Activated naive CD4-positive, alpha-beta T cell (primary cell): ENCODE data around the gene CYB561.

ENCODE experiments used
- DNase-seq, 4 experiments: peaks; one replicate each; lab custom pipeline; 2025; lab: John Stamatoyannopoulos, UW

Gene CYB561, protein sequence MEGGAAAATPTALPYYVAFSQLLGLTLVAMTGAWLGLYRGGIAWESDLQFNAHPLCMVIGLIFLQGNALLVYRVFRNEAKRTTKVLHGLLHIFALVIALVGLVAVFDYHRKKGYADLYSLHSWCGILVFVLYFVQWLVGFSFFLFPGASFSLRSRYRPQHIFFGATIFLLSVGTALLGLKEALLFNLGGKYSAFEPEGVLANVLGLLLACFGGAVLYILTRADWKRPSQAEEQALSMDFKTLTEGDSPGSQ

DNA sequence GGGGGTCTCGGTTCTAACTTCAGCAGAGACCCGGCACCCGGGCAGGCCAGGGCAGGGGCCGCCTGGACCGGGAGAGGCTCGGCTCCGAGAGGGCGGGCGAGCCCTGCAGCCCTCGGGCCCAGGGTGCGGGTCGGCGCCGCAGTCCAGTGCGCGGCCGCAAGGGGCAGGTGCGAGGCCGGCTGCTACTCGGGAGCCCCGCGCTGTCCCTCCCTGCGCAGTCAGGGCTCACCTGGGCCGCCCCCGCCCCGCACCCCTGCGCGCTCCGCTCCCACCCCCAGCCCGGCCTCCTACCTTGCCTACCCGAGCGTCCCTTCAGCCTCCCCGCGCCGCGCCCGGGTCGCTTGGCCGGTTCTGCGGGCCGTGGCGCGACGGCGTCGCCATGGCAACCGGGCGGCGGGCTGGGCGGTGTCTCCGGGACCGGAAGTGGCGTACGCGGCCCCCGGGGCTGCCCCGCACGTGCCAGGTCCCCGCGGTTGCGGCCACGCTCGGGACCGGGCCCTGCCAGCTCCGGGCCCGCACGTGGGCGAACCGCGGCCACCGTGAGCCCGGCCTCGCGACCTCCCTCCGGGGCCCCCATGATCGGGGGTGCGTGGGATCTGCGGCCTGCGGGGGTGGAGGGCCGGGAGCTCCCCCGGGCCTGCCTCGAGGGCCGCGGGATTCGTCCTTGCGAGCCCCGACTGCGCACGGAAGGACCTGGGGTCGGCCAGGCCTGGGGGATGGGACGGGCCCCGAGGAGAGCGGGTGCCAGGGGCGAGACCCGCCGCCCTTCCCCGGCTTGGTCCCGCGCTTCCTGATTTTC lies at the start of gene CYB561:
CYB561 (minus strand) TSS at position 353 of the 799 bp plus-strand sequence. CDS start 8,759 bp downstream, outside the sequence.
- peak; percentile 21 to 49 (median 35) for DNase-seq

DNA sequence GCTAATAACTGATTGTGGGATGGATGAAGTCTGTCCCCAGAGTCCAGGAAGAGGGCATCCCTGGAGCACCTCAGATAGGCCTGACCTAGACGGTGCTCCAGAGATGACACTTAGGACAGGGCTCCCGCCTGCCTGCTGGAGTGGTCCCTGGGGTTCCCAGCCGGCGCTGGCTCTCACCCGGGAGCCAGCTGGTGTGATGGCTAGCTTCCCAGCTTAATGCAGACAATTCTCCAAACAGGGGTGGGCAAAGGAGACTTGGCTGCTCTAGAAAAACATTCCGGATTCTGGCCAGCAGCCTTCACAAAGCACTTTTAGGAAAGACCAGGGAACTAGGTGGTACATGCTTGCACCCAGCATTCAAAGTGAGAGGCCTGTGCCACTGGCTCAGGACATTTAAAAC lies 49.4 kb upstream of the CYB561 start:
- no peak for DNase-seq

DNA sequence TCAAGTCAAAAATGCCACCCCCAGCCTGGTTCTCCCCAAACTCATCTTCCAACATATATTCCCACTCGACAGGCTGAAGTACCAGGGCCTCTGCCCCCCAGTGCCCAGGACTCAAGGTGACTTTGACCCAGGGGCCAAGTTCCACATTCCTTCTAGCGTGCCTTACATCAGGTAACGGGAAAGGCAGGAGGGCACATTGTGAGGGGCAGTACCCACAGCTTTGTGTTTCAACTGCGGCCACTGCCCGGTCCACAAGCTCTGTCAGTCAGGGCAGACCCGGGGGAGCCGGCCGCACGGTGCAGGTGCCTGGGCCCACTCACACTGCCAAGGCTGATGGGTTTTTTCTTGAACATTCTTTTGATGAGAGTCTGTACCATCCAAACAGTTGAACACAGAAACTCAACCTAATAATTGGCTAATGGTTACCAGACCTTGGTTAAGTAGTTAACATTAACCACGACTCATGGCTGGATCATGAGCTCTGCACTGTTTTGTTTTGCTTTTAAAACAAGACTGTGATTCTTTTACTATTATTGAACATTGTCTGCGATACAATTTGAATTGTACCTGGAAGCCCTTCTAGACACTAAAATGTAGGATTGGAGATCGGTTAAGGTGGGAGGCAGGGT lies 48.3 kb upstream of the CYB561 start:
- DNase-seq = no peak

DNA sequence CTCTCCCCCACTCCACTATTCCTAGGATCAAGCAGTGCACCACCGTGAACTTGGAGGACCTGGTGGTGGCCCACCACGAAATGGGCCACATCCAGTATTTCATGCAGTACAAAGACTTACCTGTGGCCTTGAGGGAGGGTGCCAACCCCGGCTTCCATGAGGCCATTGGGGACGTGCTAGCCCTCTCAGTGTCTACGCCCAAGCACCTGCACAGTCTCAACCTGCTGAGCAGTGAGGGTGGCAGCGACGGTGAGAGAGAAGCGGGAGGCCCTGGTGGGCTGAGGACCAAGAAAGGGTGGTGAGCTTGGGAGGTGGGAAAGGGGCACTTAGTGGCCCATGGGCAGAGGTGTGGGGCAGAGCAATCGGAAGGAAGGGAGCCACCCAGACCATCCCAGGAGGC lies 47.3 kb upstream of the CYB561 start:
- DNase-seq = no peak

DNA sequence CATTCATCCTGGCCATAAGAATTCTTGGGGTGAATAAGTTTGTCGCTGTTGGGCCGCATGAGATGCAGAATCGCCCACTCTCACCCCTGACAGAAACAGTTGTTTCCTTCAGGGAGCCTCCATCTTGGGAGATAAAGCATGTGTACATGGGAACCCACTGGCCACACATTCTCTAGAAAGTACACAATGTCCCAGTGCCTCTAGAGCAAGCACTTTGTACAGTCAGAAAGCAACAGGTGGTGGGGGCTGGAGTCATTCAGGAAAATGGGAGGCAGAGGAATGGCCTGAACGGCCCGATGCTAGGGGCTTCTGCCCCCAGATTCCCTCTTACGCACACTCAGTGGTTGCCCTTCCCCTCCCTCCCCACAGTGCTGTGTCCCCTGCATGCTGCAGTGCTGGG lies 46.8 kb upstream of the CYB561 start:
- no peak for DNase-seq

DNA sequence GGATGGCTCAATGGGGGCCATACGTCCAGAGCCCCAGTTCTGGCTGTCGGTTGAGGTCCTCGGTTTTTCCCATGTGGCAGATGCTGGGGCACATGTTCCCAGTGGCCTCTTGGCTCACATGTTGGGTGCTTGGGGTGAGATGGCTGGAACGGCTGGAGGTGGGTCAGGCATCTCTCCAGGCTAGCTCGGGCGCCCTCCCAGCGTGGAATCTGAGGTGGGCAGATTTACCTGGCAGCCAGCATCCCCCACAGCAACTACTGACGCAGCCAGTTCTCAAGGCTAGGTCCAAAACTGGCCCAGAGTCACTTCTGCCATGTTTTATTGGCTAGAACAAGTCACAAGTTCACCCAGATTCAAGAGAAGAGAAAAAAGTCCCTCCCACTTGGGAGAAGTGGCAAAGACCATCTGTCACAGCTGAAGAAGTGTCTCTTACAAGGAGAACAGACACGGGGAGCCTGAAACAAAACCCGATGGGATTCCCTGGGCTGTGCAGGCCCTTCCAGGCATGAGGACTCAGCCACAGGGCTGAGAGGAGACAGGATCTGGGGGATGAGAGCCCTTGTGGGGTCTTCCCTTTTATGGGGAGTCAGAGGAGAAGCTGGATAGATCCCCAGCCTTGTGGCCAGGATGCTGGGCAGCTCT lies 46.0 kb upstream of the CYB561 start:
- DNase-seq = no peak

DNA sequence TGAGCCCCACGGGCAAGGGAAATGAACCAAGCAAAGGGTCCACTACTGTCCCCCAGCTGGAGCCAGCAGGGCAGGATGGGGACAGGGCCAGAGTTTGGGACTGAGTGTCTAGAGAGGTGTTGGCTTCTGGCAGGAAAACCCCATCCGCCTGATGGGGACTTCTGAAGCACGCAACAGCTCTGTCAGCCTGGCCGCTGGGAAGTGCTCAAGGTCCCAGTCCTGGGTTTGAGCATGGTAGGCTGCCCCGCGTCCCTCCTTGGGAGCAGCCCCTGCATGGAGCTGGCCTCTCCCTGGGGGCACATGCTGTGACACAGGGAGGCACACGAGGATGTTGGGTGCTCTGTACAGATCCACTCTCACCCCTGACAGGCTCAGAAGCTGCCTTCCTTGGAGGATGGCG lies 45.3 kb upstream of the CYB561 start:
- no peak for DNase-seq

DNA sequence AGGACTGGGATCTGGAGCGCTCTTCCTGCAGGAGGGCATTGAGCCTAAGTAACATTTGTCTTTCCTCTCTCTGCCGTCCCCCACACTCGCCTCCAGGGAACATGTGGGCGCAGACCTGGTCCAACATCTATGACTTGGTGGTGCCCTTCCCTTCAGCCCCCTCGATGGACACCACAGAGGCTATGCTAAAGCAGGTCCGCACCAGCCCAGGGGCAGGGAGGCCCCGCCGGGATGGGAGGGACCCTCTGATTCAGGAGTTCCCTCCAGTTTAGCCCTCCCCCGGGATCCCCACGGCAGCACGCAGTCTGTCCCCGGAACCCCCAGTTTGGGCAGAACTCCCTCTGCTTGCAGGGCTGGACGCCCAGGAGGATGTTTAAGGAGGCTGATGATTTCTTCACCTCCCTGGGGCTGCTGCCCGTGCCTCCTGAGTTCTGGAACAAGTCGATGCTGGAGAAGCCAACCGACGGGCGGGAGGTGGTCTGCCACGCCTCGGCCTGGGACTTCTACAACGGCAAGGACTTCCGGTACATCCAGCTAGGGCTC lies 44.8 kb upstream of the CYB561 start:
- DNase-seq = no peak

DNA sequence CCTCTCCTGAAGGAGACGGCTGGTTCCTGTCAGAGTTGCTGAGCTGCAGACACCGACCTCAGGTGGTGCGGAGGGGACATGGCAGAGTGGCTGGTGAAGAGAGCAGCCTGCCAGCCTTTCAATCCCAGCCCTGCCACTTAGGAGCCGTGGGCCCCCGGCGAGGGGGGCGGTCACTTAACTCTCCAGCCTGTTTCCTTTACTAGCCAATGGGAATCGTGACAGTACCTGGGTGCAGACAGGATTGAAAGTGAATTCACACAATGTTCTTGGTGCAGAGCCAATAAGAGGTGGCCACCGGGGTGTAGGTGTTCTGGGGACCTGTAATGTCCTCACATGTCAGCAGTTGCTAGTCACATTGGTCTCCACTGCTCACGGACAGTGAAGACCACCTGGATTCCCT lies 44.2 kb upstream of the CYB561 start:
- DNase-seq = no peak

DNA sequence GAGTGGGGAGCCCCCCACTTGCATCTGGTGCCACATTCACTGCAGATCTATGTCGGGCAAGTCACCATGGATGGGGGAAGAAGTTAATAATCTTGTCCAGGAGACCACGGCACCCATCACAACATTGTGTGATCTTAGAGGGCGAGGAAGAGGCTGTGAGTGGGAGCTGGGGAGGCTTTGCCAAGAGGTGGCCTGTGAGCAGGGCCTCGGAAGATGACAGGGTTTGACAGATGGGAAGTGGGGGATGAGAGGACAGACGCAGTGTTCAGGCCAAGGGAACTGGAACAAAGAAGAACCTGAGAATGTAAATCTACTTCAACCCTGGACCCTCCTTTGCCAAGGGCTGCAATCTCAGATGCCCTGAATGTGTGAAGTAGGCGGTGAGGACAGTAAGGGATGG lies 43.2 kb upstream of the CYB561 start:
- no peak for DNase-seq

DNA sequence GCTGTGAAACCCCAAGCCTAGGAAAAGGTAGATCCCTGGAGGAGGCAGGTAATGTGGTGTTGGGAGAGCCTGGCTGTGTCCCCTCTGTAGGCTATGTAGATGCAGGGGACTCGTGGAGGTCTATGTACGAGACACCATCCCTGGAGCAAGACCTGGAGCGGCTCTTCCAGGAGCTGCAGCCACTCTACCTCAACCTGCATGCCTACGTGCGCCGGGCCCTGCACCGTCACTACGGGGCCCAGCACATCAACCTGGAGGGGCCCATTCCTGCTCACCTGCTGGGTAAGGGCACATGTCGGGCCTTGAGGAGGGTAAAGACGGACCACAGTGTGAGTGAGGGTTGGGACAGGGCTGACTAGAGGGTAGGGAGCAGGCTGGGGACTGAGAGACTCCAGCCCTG lies 42.7 kb upstream of the CYB561 start:
- DNase-seq = no peak

DNA sequence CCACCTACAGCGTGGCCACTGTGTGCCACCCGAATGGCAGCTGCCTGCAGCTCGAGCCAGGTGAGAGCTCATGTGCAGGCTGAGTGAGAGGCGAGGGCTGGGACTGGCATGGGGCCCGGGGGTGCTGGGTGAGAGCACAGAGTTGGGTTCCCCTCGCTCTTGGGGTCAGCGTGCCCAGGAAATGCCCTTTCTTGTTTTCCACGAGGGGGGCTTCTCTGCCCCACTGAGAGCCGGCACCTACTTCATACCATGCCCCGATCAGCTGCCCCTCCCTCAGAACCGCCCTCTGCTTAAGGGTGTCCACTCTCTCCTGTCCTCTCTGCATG lies 40.9 kb upstream of the CYB561 start:
- DNase-seq = no peak

DNA sequence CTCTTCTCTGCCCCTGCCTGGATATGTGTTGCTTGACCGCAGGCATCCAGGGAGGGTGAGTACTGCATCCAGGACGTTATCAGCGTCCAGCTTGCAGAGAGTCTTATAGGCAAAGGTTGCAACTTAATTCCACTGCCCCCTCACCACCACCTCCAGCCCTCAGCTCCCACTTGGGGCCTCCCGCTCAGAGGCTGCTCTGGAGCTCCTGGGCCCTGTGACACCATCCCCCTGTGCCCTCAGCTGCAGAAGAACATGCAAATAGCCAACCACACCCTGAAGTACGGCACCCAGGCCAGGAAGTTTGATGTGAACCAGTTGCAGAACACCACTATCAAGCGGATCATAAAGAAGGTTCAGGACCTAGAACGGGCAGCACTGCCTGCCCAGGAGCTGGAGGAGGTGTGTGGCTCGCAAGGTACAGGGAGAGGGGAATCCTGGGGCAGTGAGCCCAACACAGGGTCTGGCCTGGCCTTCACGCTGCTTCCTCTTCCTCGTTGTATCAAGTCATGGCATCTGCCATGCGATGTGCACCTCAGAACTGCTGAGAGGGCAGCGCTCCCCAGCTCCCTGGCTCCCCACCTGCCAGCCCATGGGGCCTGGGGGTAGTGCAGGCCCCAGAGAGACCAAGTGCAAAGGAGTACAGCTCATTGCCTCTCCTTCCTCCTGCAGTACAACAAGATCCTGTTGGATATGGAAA lies 40.4 kb upstream of the CYB561 start:
- no peak for DNase-seq

DNA sequence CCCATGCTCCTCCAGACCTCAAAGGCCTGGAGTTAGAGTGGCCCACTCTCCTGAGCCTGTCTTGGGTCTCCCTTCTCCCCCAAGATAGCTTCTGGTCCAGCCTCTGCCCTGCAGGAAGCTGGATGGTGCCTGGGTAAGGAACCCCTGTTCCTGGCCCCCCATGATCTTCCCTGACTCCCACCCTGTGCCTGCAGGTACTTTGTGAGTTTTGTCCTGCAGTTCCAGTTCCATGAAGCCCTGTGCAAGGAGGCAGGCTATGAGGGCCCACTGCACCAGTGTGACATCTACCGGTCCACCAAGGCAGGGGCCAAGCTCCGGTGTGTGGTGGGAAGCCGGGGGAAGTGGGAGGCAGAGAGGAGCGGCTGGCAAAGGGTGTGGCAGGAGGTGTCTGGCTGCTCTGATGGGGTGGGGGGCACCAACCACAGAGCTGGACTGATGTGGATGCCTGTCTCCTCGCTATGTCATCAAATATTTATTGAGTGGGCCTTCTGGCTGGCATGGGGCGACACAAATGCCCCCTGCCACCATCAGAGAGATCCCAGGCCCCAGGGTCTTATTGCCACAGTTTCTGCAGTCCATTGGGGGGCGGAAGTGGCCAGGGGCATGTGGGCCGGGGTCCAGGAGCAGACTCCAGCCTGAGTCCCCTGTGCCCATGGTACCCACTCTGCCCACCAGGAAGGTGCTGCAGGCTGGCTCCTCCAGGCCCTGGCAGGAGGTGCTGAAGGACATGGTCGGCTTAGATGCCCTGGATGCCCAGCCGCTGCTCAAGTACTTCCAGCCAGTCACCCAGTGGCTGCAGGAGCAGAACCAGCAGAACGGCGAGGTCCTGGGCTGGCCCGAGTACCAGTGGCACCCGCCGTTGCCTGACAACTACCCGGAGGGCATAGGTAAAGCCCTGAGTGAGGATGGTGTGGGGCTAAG lies 37.8 kb upstream of the CYB561 start:
- DNase-seq = no peak

DNA sequence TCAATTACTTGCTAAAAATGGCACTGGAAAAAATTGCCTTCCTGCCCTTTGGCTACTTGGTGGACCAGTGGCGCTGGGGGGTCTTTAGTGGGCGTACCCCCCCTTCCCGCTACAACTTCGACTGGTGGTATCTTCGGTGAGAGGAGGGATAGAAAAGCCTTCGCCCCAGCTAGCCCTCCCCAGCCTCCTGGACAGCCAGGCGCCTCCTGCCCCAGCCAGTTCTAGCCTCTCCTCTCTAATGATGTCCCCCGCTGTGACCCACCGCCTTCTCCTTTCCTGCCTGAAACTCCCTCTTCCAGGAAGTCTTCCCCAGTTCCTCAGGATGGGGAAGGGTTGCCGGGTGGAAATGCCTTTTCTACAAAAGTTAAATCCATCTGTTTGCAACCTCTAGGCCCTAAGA lies 36.9 kb upstream of the CYB561 start:
- no peak for DNase-seq

DNA sequence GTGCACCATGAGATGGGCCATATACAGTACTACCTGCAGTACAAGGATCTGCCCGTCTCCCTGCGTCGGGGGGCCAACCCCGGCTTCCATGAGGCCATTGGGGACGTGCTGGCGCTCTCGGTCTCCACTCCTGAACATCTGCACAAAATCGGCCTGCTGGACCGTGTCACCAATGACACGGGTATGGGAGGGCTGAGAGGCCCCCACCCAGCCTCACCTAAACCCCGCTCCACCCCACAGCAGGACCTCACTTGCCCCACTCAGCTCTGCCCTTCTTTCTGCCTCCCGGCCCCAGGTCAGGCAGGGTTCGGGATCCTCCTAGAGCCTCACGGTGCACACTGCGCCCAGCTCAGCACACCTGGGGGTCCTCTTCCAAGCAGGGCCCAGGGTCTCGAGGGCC lies 36.4 kb upstream of the CYB561 start:
- DNase-seq = no peak

DNA sequence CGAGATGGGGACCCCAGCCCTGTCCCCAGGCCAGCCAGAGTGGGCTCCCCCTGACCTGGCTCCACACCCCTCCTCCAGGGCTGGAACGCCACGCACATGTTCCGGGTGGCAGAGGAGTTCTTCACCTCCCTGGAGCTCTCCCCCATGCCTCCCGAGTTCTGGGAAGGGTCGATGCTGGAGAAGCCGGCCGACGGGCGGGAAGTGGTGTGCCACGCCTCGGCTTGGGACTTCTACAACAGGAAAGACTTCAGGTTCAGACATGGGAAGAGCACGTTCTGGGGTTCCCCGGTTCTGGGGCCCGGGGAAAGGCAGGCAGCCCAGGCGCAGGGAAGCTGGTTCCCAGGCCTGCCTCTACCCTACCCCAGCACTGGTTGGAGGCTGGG lies 35.4 kb upstream of the CYB561 start:
- DNase-seq = no peak

DNA sequence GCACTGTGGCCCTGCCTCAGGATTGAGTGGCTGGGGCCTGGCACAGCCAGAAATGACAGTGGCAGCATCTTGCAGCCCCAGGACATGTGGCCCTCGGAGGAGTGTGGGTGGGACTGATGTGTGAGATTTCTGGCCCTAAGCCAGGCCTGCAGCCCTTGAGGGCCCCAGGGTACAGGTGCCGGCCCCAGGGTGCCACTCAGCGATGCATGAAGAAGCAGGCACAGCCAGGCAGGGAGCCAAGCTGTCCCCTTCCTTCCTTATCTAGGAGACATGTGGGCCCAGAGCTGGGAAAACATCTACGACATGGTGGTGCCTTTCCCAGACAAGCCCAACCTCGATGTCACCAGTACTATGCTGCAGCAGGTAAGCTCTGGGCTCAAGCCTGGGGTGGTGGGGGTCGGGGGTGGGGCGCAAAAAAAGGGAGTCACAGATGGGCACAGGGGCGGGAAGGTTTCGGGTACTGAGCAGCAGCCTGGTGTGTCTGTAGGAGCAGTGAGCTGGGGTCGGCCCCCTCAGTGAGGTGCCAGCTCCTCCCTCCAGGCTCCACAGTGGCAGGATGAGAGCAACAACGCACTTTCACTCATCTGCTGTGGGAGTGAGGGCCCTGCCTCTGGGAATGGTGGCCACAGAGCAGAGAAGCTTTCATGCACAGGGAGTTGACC lies 34.9 kb upstream of the CYB561 start:
- no peak for DNase-seq

DNA sequence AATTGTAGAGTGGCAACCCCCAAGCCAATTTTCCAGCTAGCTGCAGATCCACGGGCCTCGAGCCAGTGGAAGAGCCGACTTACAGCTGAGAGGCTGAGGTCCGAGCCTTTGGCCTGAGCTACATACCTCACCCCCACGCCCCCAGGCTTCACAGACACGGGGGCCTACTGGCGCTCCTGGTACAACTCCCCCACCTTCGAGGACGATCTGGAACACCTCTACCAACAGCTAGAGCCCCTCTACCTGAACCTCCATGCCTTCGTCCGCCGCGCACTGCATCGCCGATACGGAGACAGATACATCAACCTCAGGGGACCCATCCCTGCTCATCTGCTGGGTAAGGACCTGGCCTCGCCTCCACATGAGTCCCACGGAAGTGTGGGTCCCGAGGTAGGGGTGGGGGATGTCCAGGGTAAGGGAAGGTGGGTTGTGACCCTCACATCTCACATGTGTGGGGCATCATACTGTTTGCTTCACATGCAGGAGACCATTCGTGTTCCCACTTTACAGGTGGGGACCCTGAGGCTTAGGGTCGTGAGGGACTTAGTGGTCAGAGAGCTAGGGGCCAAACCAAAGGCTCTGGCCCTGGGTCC lies 34.2 kb upstream of the CYB561 start:
- DNase-seq = no peak
